WTC11 (cell line): Measurements from ENCODE around the gene PRKCQ. TPM values are rescaled to one million over a fixed set of nuclear protein-coding genes. Genes with fewer than 3 reads are reported as not detected.

Experiments used
- ATAC-seq: fragments of 200-7000 bp; cut with Tn5 transposase; 2 replicates; pipeline ENCODE4 v1.10.0; 2021; ENCODE audit warnings: mild to moderate bottlenecking, moderate library complexity
- CTCF ChIA-PET: fragments of 300-600 bp; sonication (Branson Sonifier 250); formaldehyde crosslinking; loops from one replicate; lab custom pipeline; 2021; ENCODE audit warnings: antibody characterized with exemption; lab: Charles Lee
- POLR2A ChIA-PET: fragments of 350-600 bp; sonication (Branson Sonifier 250); formaldehyde crosslinking; loops from one replicate; lab custom pipeline; 2021; ENCODE audit warnings: antibody characterized with exemption; lab: Charles Lee
- DNase-seq: peaks from one replicate; pipeline ENCODE4 v3.0.0; 2021; ENCODE audit warnings: low spot score
- H3K27ac Mint-ChIP-seq: 2 replicates; pipeline ENCODE4 v1.8.0; 2021; ENCODE audit warnings: mixed read lengths
- H3K27me3 Mint-ChIP-seq: 2 replicates; pipeline ENCODE4 v1.8.0; 2021; ENCODE audit warnings: low read depth, mild to moderate bottlenecking, moderate library complexity, mixed read lengths
- H3K36me3 Mint-ChIP-seq: 2 replicates; pipeline ENCODE4 v1.8.0; 2021; ENCODE audit warnings: mixed read lengths
- H3K4me1 Mint-ChIP-seq: 2 replicates; pipeline ENCODE4 v1.8.0; 2022; ENCODE audit warnings: mixed read lengths
- H3K4me3 Mint-ChIP-seq: 2 replicates; pipeline ENCODE4 v1.8.0; 2021; ENCODE audit warnings: mild to moderate bottlenecking, moderate library complexity, mixed read lengths
- H3K9me3 Mint-ChIP-seq: 2 replicates; pipeline ENCODE4 v1.8.0; 2021; ENCODE audit warnings: mixed read lengths
- ATF3 ChIP-seq: sonication (generic); formaldehyde crosslinking; conservative IDR thresholded peaks from 2 replicates; pipeline ENCODE4 v1.8.1; 2022; ENCODE audit warnings: mild to moderate bottlenecking, missing genetic modification reagents
- E2F5 ChIP-seq: sonication (generic); formaldehyde crosslinking; IDR thresholded peaks from 2 replicates; pipeline ENCODE4 v1.8.1; 2022; ENCODE audit warnings: mild to moderate bottlenecking, moderate library complexity, missing genetic modification reagents
- ELF4 ChIP-seq: sonication (generic); formaldehyde crosslinking; IDR thresholded peaks from 2 replicates; pipeline ENCODE4 v1.8.1; 2022; ENCODE audit warnings: low read depth, mild to moderate bottlenecking, moderate library complexity, missing genetic modification reagents
- FOXK1 ChIP-seq: sonication (generic); formaldehyde crosslinking; IDR thresholded peaks from 2 replicates; pipeline ENCODE4 v1.8.0; 2022; ENCODE audit warnings: mild to moderate bottlenecking, moderate library complexity, missing genetic modification reagents
- GRHL2 ChIP-seq: fragments of 250-450 bp; sonication (Bioruptor Pico); IDR thresholded peaks from 2 replicates; pipeline ENCODE4 v1.8.0; 2022; ENCODE audit warnings: mild to moderate bottlenecking, moderate library complexity; ENCODE audit not compliant: insufficient replicate concordance, severe bottlenecking
- GTF2I ChIP-seq: fragments of 250-450 bp; sonication (Bioruptor Pico); conservative IDR thresholded peaks from 2 replicates; pipeline ENCODE4 v1.4.0; 2021; ENCODE audit warnings: mild to moderate bottlenecking
- JUN ChIP-seq: sonication (generic); formaldehyde crosslinking; IDR thresholded peaks from 2 replicates; pipeline ENCODE4 v1.8.0; 2023; ENCODE audit warnings: mild to moderate bottlenecking, missing genetic modification reagents
- KAT7 ChIP-seq: sonication (generic); formaldehyde crosslinking; IDR thresholded peaks from 2 replicates; pipeline ENCODE4 v1.8.1; 2023; ENCODE audit warnings: missing genetic modification reagents, mild to moderate bottlenecking, borderline replicate concordance
- NR3C1 ChIP-seq: sonication (generic); formaldehyde crosslinking; conservative IDR thresholded peaks from 2 replicates; pipeline ENCODE4 v1.8.1; 2023; ENCODE audit warnings: low read depth, mild to moderate bottlenecking, missing genetic modification reagents
- OVOL2 ChIP-seq: fragments of 250-450 bp; sonication (Bioruptor Pico); IDR thresholded peaks from 2 replicates; pipeline ENCODE4 v1.9.0; 2021; ENCODE audit warnings: mild to moderate bottlenecking, borderline replicate concordance
- RELA ChIP-seq: sonication (generic); formaldehyde crosslinking; IDR thresholded peaks from 2 replicates; pipeline ENCODE4 v1.8.1; 2022; ENCODE audit warnings: missing genetic modification reagents, mild to moderate bottlenecking, borderline replicate concordance
- RORB ChIP-seq: fragments of 250-450 bp; sonication (Bioruptor Pico); IDR thresholded peaks from 2 replicates; pipeline ENCODE4 v1.9.0; 2021; ENCODE audit warnings: mild to moderate bottlenecking
- ZNF121 ChIP-seq: sonication (generic); formaldehyde crosslinking; IDR thresholded peaks from 2 replicates; pipeline ENCODE4 v1.8.0; 2023; ENCODE audit warnings: missing genetic modification reagents
- ZNF317 ChIP-seq: sonication (generic); formaldehyde crosslinking; IDR thresholded peaks from 2 replicates; pipeline ENCODE4 v1.8.1; 2023; ENCODE audit warnings: low read depth, mild to moderate bottlenecking, moderate library complexity, missing genetic modification reagents, borderline replicate concordance
- ZNF396 ChIP-seq: fragments of 250-450 bp; sonication (Bioruptor Pico); IDR thresholded peaks from 2 replicates; pipeline ENCODE4 v1.8.0; 2021; ENCODE audit warnings: mild to moderate bottlenecking, moderate library complexity, borderline replicate concordance
- total RNA-seq: library from RNA; stranded (reverse); gene quantifications from 3 replicates; pipeline ENCODE4 v1.2.3, GENCODE V29; 2021
- TF ChIP-seq, protein P1 (sequence below): sonication (generic); formaldehyde crosslinking; IDR thresholded peaks from 2 replicates; pipeline ENCODE4 v1.8.1; 2023; ENCODE audit warnings: mild to moderate bottlenecking, missing genetic modification reagents, borderline replicate concordance
- TF ChIP-seq, protein P2 (sequence below): fragments of 250-450 bp; sonication (Bioruptor Pico); IDR thresholded peaks from 2 replicates; pipeline ENCODE4 v1.9.0; 2021; ENCODE audit warnings: moderate library complexity, mild to moderate bottlenecking, inconsistent platforms, borderline replicate concordance
- TF ChIP-seq, protein P3 (sequence below): sonication (generic); formaldehyde crosslinking; conservative IDR thresholded peaks from 2 replicates; pipeline ENCODE4 v1.8.1; 2023; ENCODE audit warnings: mild to moderate bottlenecking, low read depth, missing genetic modification reagents, moderate library complexity
- TF ChIP-seq, protein P4 (sequence below): fragments of 250-450 bp; sonication (Bioruptor Pico); IDR thresholded peaks from 2 replicates; pipeline ENCODE4 v1.8.0; 2021; ENCODE audit warnings: mild to moderate bottlenecking

PRKCQ gene
- total RNA-seq, 1 experiment from 2014 or later: 8.7 TPM

DNA sequence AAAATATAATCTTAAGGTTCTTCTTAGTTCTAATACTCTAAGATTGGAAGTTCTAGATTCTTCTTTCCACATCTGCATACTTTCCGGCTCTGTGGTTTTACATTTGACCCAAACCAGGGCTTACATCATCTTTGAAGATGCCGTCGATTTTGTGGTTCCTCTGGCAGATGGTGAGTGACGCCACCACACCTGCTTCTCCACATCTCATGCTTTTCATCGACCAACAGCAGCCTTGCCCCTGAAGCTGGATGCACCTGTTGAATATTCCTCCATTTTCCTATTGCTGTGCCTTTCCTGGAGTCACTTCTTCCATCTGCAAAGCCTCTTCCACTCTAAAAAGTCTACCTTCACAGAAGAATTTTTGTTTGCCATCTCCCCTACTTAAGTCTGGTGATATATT is 121.3 kb downstream of the PRKCQ start (continued):
- TF ChIP-seq E2F5 (CRISPR knock-in tag) (no peak), ZNF396 (CRISPR knock-in tag) (no peak), RELA (no peak)
- TF ChIP-seq, protein P1, sequence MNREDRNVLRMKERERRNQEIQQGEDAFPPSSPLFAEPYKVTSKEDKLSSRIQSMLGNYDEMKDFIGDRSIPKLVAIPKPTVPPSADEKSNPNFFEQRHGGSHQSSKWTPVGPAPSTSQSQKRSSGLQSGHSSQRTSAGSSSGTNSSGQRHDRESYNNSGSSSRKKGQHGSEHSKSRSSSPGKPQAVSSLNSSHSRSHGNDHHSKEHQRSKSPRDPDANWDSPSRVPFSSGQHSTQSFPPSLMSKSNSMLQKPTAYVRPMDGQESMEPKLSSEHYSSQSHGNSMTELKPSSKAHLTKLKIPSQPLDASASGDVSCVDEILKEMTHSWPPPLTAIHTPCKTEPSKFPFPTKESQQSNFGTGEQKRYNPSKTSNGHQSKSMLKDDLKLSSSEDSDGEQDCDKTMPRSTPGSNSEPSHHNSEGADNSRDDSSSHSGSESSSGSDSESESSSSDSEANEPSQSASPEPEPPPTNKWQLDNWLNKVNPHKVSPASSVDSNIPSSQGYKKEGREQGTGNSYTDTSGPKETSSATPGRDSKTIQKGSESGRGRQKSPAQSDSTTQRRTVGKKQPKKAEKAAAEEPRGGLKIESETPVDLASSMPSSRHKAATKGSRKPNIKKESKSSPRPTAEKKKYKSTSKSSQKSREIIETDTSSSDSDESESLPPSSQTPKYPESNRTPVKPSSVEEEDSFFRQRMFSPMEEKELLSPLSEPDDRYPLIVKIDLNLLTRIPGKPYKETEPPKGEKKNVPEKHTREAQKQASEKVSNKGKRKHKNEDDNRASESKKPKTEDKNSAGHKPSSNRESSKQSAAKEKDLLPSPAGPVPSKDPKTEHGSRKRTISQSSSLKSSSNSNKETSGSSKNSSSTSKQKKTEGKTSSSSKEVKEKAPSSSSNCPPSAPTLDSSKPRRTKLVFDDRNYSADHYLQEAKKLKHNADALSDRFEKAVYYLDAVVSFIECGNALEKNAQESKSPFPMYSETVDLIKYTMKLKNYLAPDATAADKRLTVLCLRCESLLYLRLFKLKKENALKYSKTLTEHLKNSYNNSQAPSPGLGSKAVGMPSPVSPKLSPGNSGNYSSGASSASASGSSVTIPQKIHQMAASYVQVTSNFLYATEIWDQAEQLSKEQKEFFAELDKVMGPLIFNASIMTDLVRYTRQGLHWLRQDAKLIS (CRISPR knock-in tag): no peak
- TF ChIP-seq, protein P2, sequence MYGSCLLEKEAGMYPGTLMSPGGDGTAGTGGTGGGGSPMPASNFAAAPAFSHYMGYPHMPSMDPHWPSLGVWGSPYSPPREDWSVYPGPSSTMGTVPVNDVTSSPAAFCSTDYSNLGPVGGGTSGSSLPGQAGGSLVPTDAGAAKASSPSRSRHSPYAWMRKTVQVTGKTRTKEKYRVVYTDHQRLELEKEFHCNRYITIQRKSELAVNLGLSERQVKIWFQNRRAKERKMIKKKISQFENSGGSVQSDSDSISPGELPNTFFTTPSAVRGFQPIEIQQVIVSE (CRISPR knock-in tag): no peak

DNA sequence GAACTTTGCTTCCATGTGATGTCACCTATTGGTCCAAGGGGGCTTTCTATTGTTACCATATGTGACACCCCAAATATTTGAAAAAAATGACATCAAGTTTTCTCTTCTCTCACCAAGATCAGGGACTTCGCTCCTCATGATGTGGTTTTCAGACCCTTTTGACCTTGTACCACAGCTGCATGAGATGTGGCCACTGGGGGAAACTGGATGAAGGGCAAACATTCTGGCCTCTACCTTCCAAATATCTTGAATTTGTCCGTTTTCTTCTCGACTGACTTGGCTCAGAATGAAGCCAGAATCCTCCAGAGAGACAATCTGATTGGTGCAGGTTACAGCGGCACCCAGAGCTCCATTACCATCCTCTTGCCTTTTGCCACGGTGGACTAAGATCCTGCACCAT is 122.7 kb downstream of the PRKCQ start:
- no peak for ATAC-seq
- Mint-ChIP-seq H3K4me1 (no peaks in the 10 kb centered on the region), H3K27me3 (no peaks in the 10 kb centered on the region), H3K9me3 (peaks cover 48% of the 10 kb centered on the region), H3K36me3 (peaks cover 72% of the 10 kb centered on the region), H3K4me3 (no peak overlapping the region), H3K27ac (no peak overlapping the region)
- DNase-seq: no peak
- ChIA-PET POLR2A (no interaction called here), CTCF (interaction anchor here (0.8 kb wide), 1 partner anchor 11 kb away, joined by 4 read pairs; no protein-coding TSS in a partner anchor)
- TF ChIP-seq OVOL2 (CRISPR knock-in tag) (no peak), KAT7 (no peak), GRHL2 (no peak), ATF3 (no peak), NR3C1 (CRISPR knock-in tag) (no peak), ZNF317 (CRISPR knock-in tag) (no peak), ZNF121 (CRISPR knock-in tag) (no peak), GTF2I (CRISPR knock-in tag) (no peak), ELF4 (CRISPR knock-in tag) (no peak), FOXK1 (CRISPR knock-in tag) (no peak), RORB (CRISPR knock-in tag) (no peak), E2F5 (CRISPR knock-in tag) (no peak), JUN (CRISPR knock-in tag) (no peak)
- TF ChIP-seq, protein P3, sequence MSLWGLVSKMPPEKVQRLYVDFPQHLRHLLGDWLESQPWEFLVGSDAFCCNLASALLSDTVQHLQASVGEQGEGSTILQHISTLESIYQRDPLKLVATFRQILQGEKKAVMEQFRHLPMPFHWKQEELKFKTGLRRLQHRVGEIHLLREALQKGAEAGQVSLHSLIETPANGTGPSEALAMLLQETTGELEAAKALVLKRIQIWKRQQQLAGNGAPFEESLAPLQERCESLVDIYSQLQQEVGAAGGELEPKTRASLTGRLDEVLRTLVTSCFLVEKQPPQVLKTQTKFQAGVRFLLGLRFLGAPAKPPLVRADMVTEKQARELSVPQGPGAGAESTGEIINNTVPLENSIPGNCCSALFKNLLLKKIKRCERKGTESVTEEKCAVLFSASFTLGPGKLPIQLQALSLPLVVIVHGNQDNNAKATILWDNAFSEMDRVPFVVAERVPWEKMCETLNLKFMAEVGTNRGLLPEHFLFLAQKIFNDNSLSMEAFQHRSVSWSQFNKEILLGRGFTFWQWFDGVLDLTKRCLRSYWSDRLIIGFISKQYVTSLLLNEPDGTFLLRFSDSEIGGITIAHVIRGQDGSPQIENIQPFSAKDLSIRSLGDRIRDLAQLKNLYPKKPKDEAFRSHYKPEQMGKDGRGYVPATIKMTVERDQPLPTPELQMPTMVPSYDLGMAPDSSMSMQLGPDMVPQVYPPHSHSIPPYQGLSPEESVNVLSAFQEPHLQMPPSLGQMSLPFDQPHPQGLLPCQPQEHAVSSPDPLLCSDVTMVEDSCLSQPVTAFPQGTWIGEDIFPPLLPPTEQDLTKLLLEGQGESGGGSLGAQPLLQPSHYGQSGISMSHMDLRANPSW (CRISPR knock-in tag): no peak
- TF ChIP-seq, protein P4, sequence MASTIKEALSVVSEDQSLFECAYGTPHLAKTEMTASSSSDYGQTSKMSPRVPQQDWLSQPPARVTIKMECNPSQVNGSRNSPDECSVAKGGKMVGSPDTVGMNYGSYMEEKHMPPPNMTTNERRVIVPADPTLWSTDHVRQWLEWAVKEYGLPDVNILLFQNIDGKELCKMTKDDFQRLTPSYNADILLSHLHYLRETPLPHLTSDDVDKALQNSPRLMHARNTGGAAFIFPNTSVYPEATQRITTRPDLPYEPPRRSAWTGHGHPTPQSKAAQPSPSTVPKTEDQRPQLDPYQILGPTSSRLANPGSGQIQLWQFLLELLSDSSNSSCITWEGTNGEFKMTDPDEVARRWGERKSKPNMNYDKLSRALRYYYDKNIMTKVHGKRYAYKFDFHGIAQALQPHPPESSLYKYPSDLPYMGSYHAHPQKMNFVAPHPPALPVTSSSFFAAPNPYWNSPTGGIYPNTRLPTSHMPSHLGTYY (CRISPR knock-in tag): no peak
- TF ChIP-seq, protein P2 (CRISPR knock-in tag): no peak
